Brain microvascular endothelial cell (primary cell): ENCODE data around the gene CD48.

ENCODE experiments used
- DNase-seq: peaks from one replicate; pipeline ENCODE4 v3.0.0-alpha.2; 2020
- H3K27ac ChIP-seq: fragments of 250-450 bp; sonication (Bioruptor Pico); 2 replicates; pipeline ENCODE4 v1.5.1; 2020; ENCODE audit warnings: mild to moderate bottlenecking, moderate library complexity
- H3K27me3 ChIP-seq: fragments of 250-450 bp; sonication (Bioruptor Pico); replicated peaks from 2 replicates; pipeline ENCODE4 v1.5.1; 2020; ENCODE audit warnings: mild to moderate bottlenecking
- H3K36me3 ChIP-seq: fragments of 250-450 bp; sonication (Bioruptor Pico); replicated peaks from 2 replicates; pipeline ENCODE4 v1.5.1; 2020; ENCODE audit warnings: mild to moderate bottlenecking
- H3K4me3 ChIP-seq: 2 replicates; pipeline ENCODE4 v1.5.1; 2011; ENCODE audit warnings: low read depth, mild to moderate bottlenecking, control low read depth, low read length, moderate library complexity
- CTCF ChIP-seq: IDR thresholded peaks from 2 replicates; pipeline ENCODE4 v1.5.1; 2011; ENCODE audit warnings: low read depth, mild to moderate bottlenecking, moderate library complexity, low read length, control low read depth, inconsistent platforms; ENCODE audit errors: missing control alignments
- in situ Hi-C: cut with HindIII; loops from 2 replicates; pipeline ENCODE4 v1.10.0; 2017; ENCODE audit warnings: low sequenced_read_pairs, low pct_ligation_motif_present

Gene CD48

GRCh38 chr1:160675641-160676410 lies 35.8 kb downstream of the CD48 start:
- H3K27ac ChIP-seq = no peak overlapping the region
- TF ChIP-seq CTCF = peak; percentile 92
- no peaks in the 10 kb centered on the region for H3K36me3 ChIP-seq
- no peak overlapping the region for H3K4me3 ChIP-seq
- peak; percentile 50 for DNase-seq
- H3K27me3 ChIP-seq = no peaks in the 10 kb centered on the region
- in situ Hi-C loops = no loop called here

GRCh38 chr1:160674415-160674814 lies 37.2 kb downstream of the CD48 start:
- Histone ChIP-seq H3K36me3 (no peaks in the 10 kb centered on the region), H3K27me3 (no peaks in the 10 kb centered on the region), H3K4me3 (no peak overlapping the region), H3K27ac (no peak overlapping the region)
- TF ChIP-seq CTCF = no peak
- in situ Hi-C loops = no loop called here
- no peak for DNase-seq

GRCh38 chr1:160672789-160673695 lies 38.6 kb downstream of the CD48 start:
- Histone ChIP-seq H3K27ac (no peak overlapping the region), H3K27me3 (no peaks in the 10 kb centered on the region), H3K36me3 (no peaks in the 10 kb centered on the region), H3K4me3 (no peak overlapping the region)
- DNase-seq = no peak
- TF ChIP-seq CTCF = no peak
- in situ Hi-C loops = no loop called here

DNA sequence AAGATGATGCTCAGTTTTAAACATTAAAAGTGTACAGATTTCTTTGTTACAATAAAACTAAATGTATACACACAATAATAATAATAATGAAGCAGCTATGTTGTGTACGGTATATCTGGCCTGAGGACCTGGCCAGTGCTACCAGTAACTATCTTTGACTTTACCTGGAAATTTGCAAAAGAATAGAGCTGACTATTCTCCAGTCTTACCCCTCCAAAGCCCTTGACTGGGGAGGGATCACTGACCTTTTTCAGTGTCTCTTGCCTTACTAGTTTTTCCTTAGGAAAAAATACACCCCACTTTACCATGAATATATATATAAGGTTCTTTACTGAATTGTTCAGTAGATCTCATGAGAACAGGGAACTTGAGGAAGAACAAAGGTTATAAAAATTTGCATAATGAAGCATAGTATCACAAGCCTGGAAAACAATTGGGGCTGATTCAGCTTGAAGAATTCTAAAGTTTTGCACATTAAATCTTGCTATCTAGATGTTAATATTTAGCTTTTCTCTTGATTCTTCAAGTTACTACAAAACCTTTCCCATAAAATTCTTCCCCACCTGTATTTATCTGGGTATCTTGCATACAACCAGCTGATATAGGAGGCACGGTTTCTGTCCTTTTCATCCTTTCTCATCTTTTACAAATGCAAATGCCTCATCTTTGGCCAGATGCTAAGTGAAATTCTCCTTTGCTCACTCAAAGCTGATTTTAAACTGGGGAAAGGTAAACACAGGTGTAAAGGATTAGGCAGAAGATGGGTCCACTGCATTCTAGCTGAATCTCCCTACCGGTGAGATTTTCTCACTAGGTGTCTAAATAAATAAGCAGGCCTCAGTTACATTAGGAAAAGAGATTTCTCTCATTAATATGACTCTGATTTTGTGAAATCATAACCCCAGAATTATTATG lies 39.8 kb downstream of the CD48 start:
- H3K27me3 ChIP-seq = no peaks in the 10 kb centered on the region
- DNase-seq = no peak
- no peak for TF ChIP-seq CTCF
- no peaks in the 10 kb centered on the region for H3K36me3 ChIP-seq
- no peak overlapping the region for H3K4me3 ChIP-seq
- no peak overlapping the region for H3K27ac ChIP-seq
- in situ Hi-C loops = no loop called here

DNA sequence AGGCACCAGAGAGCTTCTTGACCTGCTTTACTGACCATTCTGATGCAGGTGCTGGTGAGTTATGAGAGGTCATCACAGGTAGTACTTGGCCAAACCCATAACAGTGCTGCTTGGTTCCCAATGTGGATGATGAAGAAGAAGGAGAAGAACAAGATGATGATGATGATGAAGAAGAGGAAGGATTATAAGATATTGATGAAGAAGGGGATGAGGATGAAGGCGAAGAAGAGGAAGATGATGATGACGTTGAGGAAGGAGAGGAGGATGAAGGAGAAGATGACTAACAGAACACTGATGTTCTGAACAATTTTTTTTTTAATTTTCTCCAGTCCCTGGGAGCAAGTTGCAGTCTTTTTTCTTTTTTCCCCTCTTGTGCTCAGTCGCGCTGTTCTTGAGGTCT lies 40.9 kb downstream of the CD48 start:
- Histone ChIP-seq H3K36me3 (no peaks in the 10 kb centered on the region), H3K27me3 (no peaks in the 10 kb centered on the region), H3K27ac (no peak overlapping the region), H3K4me3 (no peak overlapping the region)
- no peak for TF ChIP-seq CTCF
- in situ Hi-C loops = no loop called here
- DNase-seq = no peak
